Measurements from ENCODE around the gene AVP.
"Not testable (repeated sequence)": the region's sequence is repeated elsewhere in the genome, so short reads cannot be mapped to it uniquely, and the experiment has no call there.

AVP gene, protein sequence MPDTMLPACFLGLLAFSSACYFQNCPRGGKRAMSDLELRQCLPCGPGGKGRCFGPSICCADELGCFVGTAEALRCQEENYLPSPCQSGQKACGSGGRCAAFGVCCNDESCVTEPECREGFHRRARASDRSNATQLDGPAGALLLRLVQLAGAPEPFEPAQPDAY

DNA sequence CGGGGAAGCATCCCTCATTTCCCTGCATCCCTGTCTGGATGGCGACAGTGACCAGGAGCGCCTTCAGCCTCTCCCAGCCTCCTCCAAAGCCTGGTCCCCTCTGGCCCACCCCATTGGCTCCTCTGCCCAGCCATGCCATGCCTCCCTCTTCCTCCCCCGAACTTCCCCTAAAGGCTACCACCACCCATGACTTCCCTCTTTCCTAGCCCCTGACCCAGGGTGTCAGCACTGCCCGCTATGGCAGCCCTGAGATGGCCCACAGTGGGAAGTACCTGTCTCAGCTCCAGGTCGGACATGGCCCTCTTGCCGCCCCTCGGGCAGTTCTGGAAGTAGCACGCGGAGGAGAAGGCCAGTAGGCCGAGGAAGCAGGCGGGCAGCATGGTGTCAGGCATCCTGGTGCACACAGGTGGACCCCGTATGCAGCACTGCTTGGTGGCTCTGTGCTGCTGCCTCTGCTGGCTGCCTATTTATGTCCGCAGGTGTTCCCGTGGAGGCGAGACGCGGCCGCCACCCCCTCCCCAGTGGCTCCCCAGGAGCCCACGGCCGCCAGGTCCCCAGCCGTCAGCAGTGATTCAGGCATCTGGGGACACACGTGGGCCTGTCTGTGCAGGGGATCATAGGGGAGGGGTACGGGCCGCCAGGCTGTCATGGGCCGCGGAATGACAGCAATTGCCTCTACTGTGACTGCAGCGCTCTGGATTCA, at the start of gene AVP:
AVP (minus strand) TSS at position 442 of the 703 bp plus-strand sequence; CDS start at position 392, 50 bp downstream.
- no peak for DNase-seq

DNA sequence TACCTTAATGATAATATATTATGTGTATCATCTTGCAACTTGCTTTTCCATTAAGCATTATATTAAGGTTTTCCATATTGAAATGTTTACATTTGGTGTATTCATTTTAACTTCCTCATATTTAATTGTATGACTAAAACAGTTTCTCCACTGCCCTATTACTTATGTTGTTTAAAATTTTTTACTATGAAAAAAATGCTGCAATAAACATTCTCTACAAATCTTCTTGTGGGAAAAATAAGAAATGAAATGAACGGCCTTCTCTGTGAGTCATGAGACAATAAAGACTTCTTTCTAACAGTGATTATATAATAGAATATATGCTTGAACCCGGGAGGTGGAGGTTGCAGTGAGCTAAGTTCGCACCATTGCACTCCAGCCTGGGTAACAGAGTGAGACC, 49.6 kb upstream of the AVP start:
- no peak for DNase-seq

DNA sequence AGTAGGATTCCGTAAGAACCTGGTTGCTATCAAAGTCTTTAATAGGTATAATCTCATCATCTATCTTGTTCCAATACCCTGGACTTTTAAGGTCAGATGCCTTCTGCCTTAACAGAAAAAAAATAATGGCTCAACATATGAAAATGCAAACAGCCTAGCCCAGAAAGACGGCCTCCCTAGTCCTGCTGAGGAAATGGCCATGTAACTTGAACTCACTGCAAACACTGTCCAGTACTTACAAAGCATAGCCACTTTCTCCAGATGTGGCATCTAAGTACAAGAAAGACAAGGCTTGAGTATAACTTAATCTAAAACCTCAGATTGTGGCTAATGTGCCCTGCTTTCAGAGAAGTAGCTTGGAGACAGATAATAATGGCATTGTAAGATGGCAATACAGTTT, 48.6 kb upstream of the AVP start:
- no peak for DNase-seq

DNA sequence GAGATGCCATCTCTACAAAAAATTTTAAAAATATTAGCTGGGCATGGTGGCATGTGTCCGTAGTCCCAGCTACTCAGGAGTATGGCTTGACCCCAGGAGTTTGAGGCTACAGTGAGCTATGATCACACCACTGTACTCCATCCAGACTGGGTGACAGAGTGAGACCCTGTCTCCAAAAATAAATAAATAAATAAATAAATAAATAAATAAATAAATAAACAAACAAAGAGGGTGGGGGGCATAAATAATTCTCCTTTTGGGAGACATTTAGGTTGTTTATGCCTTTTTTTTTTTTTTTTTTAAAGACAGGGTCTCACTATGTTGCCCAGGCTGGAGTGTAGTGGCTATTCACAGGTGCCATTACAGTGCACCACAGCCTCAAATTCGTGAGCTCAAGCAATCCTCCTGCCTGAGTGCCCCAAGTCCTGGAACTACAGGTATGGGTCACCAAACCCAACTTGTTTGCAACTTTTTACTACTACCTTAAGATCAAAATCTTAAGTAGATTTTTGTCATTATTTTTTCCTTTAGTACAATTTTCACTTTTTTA, 45.6 kb upstream of the AVP start:
- DNase-seq: no peak

DNA sequence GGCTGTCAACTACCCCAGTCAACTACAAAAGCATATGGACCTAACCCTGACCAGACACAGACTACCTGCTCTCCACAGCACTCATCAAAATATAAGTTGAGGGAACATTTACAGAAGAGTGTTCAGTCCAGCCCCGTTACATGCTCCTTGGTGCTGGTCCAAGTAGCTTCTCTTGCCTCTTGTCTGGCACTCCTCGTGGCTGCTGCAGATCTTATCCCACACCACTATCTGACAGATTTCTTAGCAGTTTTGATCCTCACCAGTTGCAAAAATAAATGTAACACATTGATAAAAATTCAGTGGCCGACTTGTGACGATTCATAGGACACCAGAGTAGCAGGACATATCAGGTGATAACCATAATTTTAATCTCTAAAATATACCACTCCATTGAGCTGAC, 44.6 kb upstream of the AVP start:
- no peak for DNase-seq

DNA sequence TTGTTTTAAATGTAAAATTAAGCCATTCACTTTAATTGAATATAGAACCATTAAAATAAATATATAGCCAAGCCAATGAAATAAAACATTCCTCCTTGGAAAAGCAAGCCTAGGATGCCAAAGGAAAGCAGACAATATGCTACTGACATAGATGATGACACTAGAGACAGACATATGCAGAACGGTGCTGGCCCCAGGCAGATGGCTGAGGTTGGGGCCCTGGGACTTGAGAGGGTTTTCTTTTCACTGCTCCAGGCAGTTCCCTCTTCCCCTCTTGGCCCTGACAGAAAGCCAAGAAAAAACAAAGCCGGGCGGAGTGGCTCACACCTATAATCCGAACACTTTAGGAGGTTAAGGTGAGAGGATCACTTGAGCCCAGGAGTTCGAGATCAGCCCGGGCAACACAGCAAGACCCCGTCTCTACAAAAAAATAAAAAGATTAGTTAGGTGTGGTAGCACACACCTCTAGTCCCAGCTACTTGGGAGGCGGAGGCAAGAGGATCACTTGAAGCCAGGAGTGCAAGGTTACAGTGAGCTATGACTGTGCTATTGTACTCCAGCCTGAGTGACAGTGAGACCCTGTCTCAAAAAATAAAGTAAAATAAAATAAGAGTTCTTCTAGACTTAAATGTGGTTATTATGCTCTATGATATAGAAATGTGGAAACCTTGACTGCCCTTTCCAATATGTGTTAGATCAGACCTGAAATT, 43.9 kb upstream of the AVP start:
- peak; percentile 26 for DNase-seq

DNA sequence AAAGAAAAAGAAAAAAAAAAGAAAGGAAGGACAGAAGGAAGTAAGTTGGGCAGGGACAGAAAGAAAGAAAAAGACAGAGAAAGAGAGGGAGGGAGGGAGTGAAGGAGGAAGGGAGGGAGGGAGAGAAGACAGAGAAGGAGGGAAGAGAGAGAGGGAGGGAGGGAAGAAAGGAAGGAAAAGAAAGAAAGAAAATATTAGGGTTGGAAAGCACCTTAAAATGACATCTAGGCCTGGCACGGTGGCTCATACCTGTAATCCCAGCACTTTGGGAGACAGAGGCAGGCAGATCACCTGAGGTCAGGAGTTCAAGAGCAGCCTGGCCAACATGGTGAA, 42.0 kb upstream of the AVP start:
- DNase-seq: no peak

DNA sequence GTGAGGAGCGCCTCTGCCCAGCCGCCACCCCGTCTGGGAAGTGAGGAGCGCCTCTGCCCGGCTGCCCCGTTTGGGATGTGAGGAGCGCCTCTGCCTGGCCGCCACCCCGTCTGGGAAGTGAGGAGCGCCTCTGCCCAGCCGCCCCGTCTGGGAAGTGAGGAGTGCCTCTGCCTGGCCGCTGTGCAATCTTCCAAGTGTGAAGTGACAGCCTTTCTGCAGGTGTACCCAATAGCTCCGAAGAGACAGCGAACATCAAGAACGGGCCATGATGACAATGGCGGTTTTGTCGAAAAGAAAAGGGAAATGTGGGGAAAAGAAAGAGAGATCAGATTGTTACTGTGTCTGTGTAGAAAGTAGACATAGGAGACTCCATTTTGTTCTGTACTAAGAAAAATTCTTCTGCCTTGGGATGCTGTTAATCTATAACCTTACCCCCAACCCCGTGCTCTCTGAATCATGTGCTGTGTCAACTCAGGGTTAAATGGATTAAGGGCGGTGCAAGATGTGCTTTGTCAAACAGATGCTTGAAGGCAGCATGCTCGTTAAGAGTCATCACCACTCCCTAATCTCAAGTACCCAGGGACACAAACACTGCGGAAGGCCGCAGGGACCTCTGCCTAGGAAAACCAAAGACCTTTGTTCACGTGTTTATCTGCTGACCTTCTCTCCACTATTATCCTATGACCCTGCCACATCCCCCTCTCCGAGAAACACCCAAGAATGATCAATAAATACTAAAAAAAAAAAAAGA, 41.4 kb upstream of the AVP start:
- DNase-seq: not testable (repeated sequence)

DNA sequence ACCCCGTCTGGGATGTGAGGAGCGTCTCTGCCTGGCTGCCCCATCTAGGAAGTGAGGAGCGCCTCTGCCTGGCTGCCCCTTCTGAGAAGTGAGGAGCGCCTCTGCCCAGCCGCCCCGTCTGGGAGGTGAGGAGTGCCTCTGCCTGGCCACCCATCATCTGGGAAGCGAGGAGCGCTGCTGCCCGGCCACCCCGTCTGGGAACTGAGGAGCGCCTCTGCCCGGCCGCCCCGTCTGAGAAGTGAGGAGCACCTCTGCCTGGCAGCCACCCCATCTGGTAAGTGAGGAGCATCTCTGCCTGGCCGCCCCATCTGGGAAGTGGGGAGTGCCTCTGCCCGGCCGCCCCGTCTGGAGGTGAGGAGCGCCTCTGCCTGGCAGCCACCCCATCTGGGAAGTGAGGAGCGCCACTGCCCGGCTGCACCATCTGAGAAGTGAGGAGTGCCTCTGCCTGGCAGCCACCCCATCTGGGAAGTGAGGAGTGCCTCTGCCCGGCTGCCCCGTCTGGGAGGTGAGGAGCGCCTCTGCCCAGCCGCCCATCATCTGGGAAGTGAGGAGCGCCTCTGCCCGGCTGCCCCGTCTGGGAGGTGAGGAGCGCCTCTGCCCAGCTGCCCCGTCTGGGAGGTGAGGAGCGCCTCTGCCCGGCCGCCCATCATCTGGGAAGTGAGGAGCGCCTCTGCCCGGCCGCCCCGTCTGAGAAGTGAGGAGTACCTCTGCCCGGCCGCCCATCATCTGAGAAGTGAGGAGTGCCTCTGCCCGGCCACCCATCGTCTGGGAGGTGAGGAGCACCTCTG, 40.4 kb upstream of the AVP start:
- DNase-seq: not testable (repeated sequence)

DNA sequence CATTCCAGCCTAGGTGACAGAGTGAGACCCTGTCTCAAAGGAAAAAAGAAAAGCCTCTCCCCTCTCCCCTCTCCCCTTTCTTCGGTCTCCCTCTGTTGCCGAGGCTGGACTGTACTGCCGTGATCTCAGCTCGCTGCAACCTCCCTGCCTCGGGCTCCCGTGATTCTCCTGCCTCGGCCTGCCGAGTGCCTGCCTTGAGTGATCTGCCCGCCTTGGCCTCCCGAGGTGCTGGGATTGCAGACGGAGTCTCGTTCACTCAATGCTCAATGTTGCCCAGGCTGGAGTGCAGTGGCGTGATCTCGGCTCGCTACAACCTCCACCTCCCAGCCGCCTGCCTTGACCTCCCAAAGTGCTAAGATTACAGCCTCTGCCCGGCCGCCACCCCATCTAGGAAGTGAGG, 39.6 kb upstream of the AVP start:
- not testable (repeated sequence) for DNase-seq

DNA sequence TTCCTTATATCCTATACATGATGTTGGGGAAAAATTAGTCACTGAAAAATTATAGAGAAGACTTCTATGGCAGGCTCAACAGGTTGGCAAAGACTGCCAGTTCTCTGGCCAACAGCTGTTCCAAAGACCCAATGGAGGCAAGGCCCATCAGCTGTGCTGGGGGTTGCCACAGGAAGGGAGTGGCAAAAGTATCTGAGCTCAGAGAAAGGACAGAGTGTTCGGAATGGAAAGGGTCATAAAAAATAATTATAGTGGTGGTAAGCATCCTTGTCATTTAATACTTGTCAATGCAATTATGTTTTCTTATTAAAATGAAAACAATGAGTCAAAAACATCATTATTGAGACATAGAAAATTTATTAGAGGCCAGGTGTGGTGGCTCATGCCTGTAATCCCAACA, 39.0 kb upstream of the AVP start:
- no peak for DNase-seq

DNA sequence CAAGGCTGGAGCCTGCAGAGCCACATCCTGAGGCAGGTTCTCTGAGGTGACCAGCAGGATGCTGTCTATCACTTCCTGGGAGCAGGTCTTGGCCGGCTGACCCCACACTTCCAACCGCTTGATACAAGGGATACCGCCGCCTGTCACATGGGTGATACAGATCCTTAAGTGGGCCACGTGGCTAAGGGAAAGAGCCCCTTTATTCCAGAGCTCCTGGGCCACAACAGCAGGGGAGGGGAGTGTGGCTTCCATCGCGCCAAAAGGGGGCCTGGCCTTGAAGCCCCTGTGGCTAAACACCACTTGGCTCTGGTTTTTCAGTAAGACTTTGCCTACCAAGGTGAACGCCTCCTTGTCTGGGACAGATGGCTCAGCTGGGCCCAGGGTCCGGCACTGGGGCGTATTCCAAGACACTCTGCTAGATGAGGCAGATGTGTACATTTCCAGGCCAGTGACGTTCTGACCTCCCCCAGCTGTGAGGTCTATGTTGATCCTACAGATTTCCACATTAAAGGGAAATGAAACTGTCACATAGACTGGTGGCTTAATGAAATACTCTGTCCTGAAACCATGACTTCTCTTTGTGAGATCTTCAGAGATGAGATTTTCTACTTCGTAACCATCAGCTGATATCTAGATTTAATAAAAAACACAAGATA, 37.6 kb upstream of the AVP start:
- DNase-seq: no peak

DNA sequence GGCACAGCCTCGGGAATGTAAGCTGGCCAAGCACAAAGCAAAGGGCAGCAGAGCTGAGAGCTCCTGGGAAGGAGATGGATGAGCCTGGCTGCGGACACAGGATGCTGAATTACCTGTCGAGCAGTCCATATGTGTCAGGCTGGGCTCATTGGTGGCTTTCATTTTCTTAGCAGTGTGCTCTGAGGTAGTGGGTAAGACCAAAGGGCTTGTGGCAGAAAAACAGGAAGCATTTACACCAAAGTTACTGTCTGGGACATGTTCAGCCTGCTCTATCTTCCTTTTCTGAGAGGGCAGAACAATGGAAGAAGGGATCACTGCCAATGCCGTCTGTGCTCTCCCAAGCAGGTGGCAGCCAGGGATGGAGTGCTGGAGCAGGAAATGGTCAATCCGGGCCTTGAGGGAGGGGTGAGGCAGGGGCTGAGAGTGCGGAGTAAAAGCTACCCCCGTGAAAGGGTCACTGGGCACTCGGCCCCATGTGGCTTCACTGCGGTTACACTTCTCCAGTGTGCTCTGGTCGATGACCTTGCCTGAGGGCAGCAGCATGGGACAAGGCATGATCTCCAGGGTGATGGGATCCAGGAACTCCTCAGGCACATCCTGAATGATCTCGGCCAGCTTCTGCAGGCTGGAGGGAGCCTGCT, 36.9 kb upstream of the AVP start:
- DNase-seq: peak; percentile 33

DNA sequence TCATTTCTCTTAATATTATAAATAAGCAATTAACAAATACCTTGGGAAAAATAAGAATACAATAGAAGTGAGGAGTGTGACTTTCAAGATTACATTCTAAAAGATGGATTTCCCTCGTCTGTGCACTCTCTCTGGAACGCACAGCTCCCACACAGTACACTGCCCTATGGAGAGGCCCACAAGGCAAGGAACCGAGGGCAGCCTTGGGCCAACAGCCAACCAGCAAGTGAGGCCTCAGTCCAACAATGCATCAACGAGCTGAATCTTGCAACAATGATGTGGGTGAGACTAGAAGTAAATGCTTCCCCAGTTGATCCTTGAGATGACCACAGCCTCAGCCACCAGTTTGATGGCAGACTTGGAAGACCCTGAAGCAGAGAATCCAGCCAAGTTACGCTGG, 34.5 kb upstream of the AVP start:
- DNase-seq: no peak

DNA sequence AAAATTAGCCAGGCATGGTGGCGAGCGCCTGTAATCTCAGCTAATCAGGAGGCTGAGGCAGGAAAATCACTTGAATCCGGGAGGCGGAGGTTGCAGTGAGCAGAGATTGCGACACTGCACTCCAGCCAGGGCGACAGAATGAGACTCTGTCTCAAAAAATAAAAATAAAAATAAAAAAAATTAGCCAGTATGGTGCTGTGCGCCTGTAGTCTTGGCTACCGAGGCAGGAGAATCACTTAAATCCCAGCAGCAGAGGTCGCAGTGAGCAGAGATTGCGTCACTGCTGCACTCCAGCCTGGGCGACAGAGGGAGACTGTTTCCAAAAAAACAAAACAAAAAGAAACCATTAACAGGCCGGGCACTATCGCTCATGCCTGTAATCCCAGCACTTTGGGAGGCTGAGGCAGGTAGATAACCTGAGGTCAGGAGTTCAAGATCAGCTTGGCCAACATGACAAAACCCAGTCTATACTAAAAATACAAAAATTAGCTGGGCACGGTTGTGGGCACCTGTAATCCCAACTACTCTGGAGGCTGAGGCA, 33.4 kb upstream of the AVP start:
- peak; percentile 31 for DNase-seq

DNA sequence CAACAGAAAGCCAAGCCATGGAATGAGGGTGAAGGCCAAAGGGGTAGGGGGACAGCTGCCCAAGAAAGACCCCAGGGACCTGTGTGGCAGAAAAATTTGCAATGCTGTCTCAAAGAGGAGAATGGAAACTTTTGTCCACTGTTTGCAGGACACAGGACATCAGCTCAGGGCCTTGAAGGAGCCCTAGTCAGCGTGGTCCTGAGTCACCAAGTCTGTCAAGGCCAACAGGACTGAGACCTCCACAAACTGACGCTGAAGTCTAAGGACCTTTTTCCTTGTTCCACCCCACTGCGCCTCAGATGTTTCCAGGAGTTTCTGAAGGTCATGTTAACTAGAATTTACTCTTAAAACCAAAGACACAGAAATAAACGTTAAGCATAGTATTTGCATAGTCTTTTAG, 31.8 kb upstream of the AVP start:
- no peak for DNase-seq

DNA sequence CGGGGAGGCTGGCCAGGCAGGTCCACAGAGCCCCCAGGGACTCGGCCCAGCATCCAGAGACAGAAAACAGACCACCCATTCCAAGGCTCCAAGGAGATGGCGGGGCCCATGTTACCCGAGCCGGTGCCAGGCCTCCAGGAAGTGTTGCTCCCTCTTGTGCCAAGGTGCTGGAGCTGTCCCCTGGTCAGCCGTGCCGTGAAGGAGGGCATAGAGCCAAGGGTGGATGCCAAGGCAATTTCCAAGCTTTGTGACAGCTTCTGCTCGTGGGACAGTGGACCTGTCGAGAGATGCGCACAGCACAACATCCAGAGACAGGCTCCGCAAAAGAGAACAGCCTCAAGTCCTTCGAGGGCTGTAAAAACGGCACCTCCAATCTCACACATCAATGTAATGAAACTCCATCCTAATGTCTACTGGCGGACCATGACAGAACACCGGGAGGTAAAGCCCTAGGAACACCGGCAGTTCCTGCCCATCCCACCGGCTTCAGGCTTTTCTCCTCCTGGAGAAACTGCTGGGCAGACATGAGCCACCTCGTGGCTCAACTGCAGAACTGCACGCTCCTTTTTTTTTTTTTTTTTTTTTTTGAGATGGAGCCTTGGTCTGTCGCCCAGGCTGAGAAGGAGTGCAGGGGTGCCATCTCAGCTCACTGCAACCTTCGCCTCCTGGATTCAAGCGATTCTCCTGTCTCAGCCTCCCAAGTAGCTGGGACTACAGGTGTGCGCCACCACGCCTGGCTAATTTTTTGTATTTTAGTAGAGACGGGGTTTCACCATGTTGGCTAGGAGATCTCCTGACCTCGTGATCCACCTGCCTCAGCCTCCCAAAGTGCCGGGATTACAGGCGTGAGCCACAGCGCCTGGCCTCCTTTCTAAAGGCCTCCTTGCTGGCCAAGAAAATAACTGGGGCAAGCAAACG, 30.9 kb upstream of the AVP start:
- DNase-seq: peak; percentile 26

DNA sequence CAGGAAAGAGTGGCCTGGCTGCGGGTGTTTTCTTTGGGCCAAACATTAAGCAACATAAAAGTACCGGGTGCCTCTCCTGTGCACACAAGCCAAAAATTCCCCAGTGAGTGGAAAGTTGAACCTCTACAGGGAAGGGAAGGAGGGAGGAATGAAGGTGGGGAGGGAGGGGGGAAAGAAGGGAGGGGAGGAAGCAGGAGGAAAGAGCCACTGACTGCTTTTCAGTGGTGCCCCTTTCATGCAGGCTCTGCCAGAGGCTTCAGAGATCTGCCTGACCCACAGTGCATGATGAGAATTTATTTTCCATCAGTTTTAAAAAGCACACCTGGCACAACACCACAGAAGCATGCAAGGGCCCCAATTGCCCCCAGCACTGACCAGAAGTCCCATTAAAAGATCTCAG, 27.5 kb upstream of the AVP start:
- no peak for DNase-seq

DNA sequence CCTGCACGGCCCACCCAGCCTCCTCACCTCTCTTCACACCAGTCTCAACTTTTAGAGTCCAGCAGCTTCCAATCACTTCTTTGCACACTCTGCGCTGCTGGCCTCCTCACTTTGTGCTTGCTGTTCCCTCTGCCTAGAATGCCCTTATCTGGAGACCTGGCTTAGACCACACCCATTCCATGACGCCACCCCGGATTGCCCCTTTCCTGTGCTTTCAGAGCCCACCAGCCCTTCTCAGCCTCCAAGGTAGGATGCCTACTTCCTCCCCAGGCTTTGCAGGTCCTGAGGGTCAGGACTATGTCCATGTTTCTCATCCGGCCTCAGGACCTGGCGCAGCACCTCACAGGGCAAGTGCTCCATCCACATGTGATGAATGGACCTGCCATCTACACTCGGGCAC, 27.0 kb upstream of the AVP start:
- DNase-seq: no peak

Measured in NCI-H2029 treated with DMSO at 0.1 percent for 48 hours (cell line).